HFFc6 (cell line): ENCODE data around the gene CIRBP. TPM values are rescaled to one million over a fixed set of nuclear protein-coding genes. Genes with fewer than 3 reads are reported as not detected.
"Not testable (repeated sequence)": the region's sequence is repeated elsewhere in the genome, so short reads cannot be mapped to it uniquely, and the experiment has no call there.

Experiments used
- DNase-seq: peaks from one replicate; pipeline ENCODE4 v3.0.0-alpha.2; 2018
- H3K27ac Mint-ChIP-seq: 2 replicates; pipeline ENCODE4 v1.8.0; 2020; ENCODE audit warnings: mild to moderate bottlenecking, mixed read lengths
- H3K27me3 Mint-ChIP-seq: 2 replicates; pipeline ENCODE4 v1.8.0; 2021; ENCODE audit warnings: mild to moderate bottlenecking, moderate library complexity, mixed read lengths; ENCODE audit not compliant: insufficient read depth
- H3K36me3 Mint-ChIP-seq: 2 replicates; pipeline ENCODE4 v1.8.0; 2021; ENCODE audit warnings: low read depth, mixed read lengths
- H3K4me1 Mint-ChIP-seq: 2 replicates; pipeline ENCODE4 v1.8.0; 2020; ENCODE audit warnings: low read depth, mixed read lengths
- H3K4me3 Mint-ChIP-seq: 2 replicates; pipeline ENCODE4 v1.8.0; 2020; ENCODE audit warnings: mild to moderate bottlenecking, moderate library complexity, mixed read lengths
- H3K9me3 Mint-ChIP-seq: 2 replicates; pipeline ENCODE4 v1.8.0; 2020; ENCODE audit warnings: mild to moderate bottlenecking, mixed read lengths
- CTCF ChIP-seq: fragments of 200-600 bp; sonication (generic); IDR thresholded peaks from 2 replicates; pipeline ENCODE4 v1.5.0; 2021; ENCODE audit warnings: antibody characterized with exemption, mild to moderate bottlenecking
- total RNA-seq, 6 experiments: library from RNA; stranded (reverse); fragmentation: NEBNext Ultra II Directional; extraction: Animal tissue kit (Norgen Biotek cat#: 25700); gene quantifications; 2 replicates in 1 of 6; 3 replicates in 5 of 6; pipeline ENCODE4 v1.2.3, GENCODE V29; 2021

CIRBP gene
- total RNA-seq, 6 experiments from 2014 or later = 160 to 243 (median 190) TPM

- DNase-seq = no peak
- peaks cover 5% of the 10 kb centered on the region; the same call in 1 of the 2 replicates for H3K27me3 Mint-ChIP-seq
- no peak for TF ChIP-seq CTCF
- H3K36me3 Mint-ChIP-seq = no peaks in the 10 kb centered on the region
- no peak overlapping the region for H3K4me3 Mint-ChIP-seq
- H3K4me1 Mint-ChIP-seq = no peaks in the 10 kb centered on the region
- no peaks in the 10 kb centered on the region for H3K9me3 Mint-ChIP-seq
- no peak overlapping the region for H3K27ac Mint-ChIP-seq
Observed at GRCh38 chr19:1300744-1301490, 31.8 kb downstream of the CIRBP start.

GRCh38 chr19:1302533-1303239 is 33.6 kb downstream of the CIRBP start:
- Mint-ChIP-seq H3K4me3 (no peak overlapping the region), H3K36me3 (no peaks in the 10 kb centered on the region), H3K4me1 (no peaks in the 10 kb centered on the region), H3K9me3 (no peaks in the 10 kb centered on the region), H3K27me3 (peaks cover 8% of the 10 kb centered on the region), H3K27ac (no peak overlapping the region)
- no peak for DNase-seq
- no peak for TF ChIP-seq CTCF

- H3K27ac Mint-ChIP-seq = no peak overlapping the region
- no peaks in the 10 kb centered on the region for H3K4me1 Mint-ChIP-seq
Observed at GRCh38 chr19:1304197-1304924, 35.2 kb downstream of the CIRBP start.

GRCh38 chr19:1305354-1305753 is 36.2 kb downstream of the CIRBP start:
- H3K36me3 Mint-ChIP-seq, H3K27me3 Mint-ChIP-seq, H3K9me3 Mint-ChIP-seq, H3K27ac Mint-ChIP-seq, H3K4me3 Mint-ChIP-seq, DNase-seq, H3K4me1 Mint-ChIP-seq: not testable (repeated sequence)

More at GRCh38 chr19:1304197-1304924, 35.2 kb downstream of the CIRBP start:
- Mint-ChIP-seq H3K27me3 (peaks cover 6% of the 10 kb centered on the region), H3K36me3 (no peaks in the 10 kb centered on the region), H3K9me3 (no peaks in the 10 kb centered on the region), H3K4me3 (no peak overlapping the region)
- no peak for DNase-seq
- TF ChIP-seq CTCF = no peak

GRCh38 chr19:1307320-1307719 is 38.2 kb downstream of the CIRBP start:
- Mint-ChIP-seq H3K27me3 (peaks cover 6% of the 10 kb centered on the region), H3K4me1 (no peaks in the 10 kb centered on the region), H3K27ac (no peak overlapping the region), H3K9me3 (no peaks in the 10 kb centered on the region), H3K36me3 (no peaks in the 10 kb centered on the region), H3K4me3 (no peak overlapping the region)
- no peak for DNase-seq
- no peak for TF ChIP-seq CTCF
